ENCODE data around the gene STIP1.
A peak's percentile ranks its signal among the peaks of the same experiment; 100 is the strongest.

STIP1 gene

DNA sequence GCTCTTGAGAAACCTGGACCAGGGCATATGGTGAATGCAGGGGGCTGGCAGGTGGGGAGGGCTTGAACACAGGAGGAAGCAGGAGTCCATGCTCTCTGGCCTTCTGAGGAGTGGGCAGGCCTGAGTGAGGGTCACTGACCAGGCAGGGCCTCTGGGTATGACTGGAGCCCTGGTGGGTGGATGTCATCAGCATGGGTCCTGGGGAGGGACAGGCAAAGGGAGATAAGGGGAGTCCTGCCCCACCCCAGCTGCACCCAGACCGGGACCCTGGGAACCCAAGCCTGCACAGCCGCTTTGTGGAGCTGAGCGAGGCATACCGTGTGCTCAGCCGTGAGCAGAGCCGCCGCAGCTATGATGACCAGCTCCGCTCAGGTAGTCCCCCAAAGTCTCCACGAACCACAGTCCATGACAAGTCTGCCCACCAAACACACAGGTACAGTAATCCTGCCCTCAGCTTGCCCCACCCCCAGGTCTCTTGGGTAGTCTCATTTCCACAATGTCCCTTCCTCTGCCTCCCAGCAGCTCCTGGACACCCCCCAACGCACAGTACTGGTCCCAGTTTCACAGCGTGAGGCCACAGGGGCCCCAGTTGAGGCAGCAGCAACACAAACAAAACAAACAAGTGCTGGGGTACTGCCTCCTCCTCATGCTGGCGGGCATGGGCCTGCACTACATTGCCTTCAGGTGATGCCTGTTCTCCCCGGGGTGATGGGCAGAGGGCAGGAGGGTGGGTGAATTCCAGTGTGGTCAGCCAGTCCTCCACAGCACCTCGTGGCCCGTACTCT, 46.4 kb downstream of the STIP1 start:
- H3K4me3 ChIP-seq (ENCODE audit: low read depth, low read length): no peak overlapping the region
- TF ChIP-seq, protein P1, sequence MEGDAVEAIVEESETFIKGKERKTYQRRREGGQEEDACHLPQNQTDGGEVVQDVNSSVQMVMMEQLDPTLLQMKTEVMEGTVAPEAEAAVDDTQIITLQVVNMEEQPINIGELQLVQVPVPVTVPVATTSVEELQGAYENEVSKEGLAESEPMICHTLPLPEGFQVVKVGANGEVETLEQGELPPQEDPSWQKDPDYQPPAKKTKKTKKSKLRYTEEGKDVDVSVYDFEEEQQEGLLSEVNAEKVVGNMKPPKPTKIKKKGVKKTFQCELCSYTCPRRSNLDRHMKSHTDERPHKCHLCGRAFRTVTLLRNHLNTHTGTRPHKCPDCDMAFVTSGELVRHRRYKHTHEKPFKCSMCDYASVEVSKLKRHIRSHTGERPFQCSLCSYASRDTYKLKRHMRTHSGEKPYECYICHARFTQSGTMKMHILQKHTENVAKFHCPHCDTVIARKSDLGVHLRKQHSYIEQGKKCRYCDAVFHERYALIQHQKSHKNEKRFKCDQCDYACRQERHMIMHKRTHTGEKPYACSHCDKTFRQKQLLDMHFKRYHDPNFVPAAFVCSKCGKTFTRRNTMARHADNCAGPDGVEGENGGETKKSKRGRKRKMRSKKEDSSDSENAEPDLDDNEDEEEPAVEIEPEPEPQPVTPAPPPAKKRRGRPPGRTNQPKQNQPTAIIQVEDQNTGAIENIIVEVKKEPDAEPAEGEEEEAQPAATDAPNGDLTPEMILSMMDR (IDR thresholded peaks at IDR 0.05; ENCODE audit: low read depth, low read length, missing control alignments): no peak
- DNase-seq (ENCODE audit: low read depth): no peak

DNA sequence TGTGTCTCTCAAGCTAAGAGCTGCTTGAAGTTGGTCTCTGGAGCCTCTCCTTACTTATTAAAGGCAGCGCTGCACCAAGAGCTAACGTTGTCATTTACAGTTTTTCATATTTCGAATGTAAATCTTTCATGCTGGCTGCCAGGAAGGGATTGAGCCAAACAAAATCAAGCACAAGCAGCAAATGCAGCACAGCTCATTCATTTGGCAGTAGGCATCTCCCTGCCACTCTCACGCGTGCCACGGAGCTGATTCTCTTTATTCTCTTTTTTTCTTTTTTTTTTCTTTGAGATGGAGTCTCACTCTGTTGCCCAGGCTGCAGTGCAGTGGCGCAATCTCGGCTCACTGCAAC, 47.0 kb downstream of the STIP1 start:
- TF ChIP-seq, protein P1 (IDR thresholded peaks at IDR 0.05; ENCODE audit: low read depth, low read length, missing control alignments): no peak
- no peak for DNase-seq (ENCODE audit: low read depth)
- H3K4me3 ChIP-seq (ENCODE audit: low read depth, low read length): no peak overlapping the region

DNA sequence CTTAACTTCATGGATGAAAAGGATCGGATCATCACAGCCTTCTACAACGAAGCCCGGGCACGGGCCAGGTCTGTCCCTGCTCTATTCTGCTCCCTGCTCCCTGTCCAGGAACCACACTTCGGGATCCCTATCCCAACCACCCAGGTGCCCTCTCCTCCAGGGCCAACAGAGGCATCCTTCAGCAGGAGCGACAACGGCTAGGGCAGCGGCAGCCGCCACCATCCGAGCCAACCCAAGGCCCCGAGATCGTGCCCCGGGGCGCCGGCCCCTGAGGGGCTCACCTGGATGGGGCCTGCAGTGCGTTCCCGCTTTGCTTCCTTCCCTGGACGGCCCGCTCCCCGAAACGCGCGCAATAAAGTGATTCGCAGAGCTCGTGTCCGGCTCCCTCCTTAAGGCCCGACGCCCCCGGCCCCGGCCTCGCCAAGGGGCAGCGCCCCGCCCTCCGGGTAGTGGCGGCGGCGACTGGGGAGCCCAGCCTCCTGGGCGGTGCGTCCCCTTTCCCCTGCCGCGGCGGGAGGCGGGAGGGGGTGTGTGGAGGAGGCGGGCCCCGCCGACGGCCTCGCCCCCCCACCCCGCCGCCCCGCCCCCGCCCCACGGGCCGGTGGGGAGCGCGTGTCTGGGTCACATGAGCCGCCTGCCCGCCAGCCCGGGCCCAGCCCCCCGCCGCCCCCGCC, 48.1 kb downstream of the STIP1 start, which contains the start of gene VEGFB:
TSS of gene VEGFB (plus strand) at position 672 of the 674 bp plus-strand sequence. CDS start 250 bp downstream, outside the sequence.
- DNase-seq (ENCODE audit: low read depth): no peak
- H3K4me3 ChIP-seq (ENCODE audit: low read depth, low read length): peak within 1 kb of the TSS; percentile 63
- TF ChIP-seq, protein P1 (IDR thresholded peaks at IDR 0.05; ENCODE audit: low read depth, low read length, missing control alignments): no peak

DNA sequence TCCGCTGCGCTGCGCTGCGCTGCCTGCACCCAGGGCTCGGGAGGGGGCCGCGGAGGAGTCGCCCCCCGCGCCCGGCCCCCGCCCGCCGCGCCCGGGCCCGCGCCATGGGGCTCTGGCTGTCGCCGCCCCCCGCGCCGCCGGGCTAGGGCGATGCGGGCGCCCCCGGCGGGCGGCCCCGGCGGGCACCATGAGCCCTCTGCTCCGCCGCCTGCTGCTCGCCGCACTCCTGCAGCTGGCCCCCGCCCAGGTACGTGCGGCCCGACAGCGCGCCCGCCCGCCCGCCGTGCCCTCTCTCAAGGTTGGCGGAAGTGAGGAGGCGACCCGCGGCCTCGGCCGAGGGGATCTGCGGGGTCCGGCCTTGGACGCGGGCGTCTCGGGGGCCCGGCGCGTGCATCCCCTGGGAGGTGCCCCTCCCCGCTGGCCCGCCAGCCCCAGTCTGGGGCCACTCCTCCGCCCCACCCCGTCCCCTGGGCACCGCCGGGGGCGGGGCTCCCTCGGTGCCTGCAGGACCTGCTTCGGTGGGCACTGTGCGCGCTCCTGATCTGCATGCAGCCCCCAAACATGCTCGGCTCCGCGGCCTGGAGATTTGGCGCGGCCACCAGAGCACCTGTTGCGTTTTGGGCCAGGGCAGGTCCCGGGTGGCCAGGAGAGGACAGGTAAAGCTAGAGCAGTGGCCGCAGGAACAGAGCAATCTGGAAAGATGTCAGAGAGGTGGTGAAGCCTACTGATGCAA, 48.8 kb downstream of the STIP1 start:
- H3K4me3 ChIP-seq (ENCODE audit: low read depth, low read length): peak overlapping the region; percentile 63
- no peak for DNase-seq (ENCODE audit: low read depth)
- TF ChIP-seq, protein P1 (IDR thresholded peaks at IDR 0.05; ENCODE audit: low read depth, low read length, missing control alignments): no peak

DNA sequence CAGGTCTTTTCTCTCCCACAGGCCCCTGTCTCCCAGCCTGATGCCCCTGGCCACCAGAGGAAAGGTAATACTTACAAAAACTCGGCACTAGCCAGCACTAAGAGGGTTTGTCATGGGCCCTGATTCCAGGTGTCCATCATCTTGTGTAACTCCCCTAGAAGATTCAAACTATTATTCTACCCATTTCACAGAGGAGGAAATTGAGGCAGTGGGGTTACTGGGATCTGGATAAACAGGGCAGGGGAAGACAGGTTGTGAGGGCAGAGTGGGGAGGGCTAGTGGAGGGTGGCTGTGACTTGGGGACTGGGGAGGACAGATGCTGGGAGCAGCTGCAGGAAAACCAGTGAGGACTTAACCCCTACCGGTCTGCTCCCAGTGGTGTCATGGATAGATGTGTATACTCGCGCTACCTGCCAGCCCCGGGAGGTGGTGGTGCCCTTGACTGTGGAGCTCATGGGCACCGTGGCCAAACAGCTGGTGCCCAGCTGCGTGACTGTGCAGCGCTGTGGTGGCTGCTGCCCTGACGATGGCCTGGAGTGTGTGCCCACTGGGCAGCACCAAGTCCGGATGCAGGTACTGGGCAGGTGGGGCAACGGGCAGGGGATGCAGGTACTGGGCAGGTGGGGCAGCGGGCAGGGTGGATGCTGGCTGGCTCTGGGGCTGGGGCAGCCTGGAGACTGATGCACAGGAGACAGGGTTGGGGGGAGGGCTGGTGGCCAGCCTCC, 49.6 kb downstream of the STIP1 start:
- TF ChIP-seq, protein P1 (IDR thresholded peaks at IDR 0.05; ENCODE audit: low read depth, low read length, missing control alignments): no peak
- no peak for DNase-seq (ENCODE audit: low read depth)
- peak overlapping the region; percentile 63 for H3K4me3 ChIP-seq (ENCODE audit: low read depth, low read length)

DNA sequence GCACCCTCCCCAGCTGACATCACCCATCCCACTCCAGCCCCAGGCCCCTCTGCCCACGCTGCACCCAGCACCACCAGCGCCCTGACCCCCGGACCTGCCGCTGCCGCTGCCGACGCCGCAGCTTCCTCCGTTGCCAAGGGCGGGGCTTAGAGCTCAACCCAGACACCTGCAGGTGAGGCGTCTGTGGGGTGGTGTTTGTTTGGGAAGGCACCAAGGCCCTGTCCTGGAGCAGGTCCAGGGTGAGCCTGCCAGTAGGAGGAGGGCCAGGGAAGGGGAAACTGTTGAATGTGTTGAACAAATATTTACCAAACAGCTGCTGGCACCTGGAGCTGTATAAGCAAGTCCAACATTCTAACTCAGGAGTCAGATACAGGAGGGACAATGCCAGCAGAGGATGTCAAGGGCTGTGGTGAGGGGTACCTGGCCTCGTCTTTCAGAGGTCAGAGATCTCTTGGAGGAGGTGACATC, 51.5 kb downstream of the STIP1 start:
- H3K4me3 ChIP-seq (ENCODE audit: low read depth, low read length): no peak overlapping the region
- no peak for DNase-seq (ENCODE audit: low read depth)
- TF ChIP-seq, protein P1 (IDR thresholded peaks at IDR 0.05; ENCODE audit: low read depth, low read length, missing control alignments): no peak
